Suppressor macrophage treated with lipopolysaccharide for 4 hours (primary cell): ENCODE measurements around the gene FAM131C.
"Not testable (repeated sequence)": the region's sequence is repeated elsewhere in the genome, so short reads cannot be mapped to it uniquely, and the experiment has no call there.

ENCODE experiments used
- DNase-seq: peaks from one replicate; pipeline ENCODE4 v3.0.0-alpha.2; 2020

Gene FAM131C

DNA sequence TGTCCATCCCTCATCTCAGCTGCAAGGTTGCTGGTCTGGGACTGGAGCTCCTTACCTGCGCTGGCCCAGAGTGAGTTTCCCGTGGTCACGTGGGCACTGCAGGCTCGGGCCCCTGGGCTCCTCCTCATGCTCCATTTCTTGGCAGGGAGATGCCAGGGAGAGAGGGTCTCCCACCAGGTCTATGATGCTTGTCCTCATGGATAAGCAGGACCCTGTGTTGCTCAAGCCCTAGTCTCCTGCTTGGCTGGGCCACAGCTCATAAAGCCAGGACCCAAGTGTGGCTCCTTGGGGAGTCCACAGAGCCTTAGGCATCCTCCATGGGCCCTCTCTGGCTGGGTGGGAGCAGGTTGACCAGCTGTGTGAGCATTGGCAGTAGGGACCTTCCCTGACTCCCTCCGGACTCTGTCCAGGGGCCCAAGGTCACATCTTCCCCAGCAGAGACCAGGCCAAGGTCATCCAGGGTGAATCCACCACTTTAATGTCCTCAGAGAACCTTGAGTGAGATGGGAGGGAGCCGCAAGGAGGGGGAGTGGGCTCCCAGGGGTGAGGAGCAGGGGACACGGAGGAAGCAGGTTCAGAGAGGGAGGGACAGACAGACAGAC, 16.0 kb downstream of the FAM131C start:
- DNase-seq, result not testable (repeated sequence)

DNA sequence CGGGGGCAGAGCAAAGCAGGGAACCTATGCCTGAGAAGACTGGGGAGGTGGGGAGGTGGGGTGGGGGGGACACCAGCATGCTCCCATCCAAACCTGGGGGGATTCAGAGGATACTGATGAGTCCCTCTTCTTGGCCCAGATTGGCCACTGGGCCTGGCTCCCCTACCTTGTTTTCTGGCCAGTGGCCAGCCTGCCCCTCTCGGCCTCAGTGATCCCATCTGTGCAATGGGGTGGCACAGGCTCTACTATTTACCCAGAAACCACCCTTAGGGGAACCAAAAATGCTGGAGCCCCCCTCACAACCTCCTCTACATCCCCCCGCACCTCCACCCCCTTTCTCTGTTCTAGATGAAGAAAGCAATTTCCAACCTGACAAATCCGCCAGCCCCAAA, 16.9 kb downstream of the FAM131C start:
- DNase-seq, result not testable (repeated sequence)

DNA sequence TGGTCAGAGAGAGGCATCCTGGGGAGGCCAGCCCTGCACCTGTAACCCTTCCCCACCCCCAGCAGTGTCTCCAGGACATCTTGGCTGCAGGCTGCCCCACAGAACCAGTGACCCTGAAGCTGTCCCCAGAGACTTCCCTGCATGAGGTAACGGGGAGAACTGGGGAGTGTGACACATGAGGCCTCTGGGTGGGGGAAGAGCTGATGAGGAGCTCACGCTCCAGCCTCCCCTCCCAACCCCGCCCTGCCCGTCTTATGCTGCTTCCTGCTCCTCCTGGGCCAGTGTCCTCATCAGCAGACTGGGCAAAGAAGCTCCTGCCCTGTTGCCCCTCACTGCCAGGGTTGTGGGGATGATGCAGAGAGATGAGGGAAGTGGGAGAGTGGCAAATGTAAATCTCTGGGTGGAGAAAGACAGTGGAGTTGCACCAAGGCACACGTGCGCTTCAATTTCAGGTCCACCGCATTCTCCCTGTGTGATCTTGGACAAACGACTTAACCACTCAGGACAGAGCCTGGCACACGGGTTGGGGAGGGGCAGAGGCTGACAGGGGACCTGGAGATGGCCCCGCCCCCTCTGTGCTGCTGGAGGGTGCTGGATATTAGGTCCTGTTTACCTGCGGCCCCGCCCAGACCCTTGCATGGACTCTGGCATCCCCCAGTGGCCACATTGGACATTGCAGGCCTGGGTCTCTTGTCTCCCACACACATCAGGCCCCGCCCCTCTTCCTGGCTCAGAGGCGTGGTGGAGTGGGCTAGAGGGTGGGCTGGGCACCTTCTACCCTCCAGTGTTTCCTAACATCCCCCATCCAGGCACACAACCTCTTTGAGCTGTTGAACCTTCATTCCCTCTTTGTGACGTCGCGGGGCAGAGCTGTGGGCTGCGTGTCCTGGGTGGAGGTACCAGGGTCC, 17.6 kb downstream of the FAM131C start:
- peak; percentile 79 for DNase-seq

DNA sequence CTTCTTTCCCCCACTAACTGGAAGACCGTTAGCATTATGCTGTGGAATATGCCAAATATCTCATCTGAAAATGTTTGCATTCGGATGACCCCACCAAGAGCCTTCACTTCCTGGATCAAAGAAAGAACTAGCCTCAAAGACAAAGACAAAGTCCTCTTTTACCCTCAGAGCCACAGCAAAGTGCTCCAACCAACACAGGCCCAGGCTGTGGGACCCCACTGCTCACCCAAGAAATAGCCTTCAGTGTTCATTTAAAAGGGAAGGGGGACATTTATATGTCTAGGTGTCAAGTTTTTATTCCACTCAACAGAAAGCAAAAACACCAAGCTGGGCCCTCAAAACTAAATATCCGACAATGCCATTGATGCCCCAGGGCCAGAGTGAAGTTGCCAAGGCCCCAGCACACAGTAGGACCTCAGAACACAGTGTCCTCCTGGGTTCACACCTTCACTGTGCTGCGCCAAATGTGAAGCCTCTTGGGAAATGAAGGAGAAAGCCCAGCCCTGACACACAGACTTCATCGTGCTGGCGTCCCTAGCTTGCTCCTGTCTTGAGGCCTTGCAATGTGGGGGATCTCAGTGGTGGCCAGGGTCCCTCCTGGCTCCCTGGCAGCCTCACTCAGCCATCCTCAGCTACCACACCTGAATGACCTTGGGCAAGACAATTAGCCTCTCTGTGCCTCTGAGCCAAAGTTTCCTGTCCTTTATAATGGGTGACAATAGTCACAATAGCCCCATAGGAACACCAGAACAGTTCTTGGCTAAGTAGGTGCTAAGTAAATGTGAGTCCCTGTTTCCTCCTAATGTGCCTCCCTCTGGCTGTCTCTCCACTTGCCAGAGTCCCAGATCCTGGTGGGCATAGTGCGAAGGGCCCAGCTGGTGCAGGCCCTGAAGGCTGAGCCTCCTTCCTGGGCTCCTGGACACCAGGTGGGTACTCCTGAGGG, 18.6 kb downstream of the FAM131C start:
- no peak for DNase-seq

DNA sequence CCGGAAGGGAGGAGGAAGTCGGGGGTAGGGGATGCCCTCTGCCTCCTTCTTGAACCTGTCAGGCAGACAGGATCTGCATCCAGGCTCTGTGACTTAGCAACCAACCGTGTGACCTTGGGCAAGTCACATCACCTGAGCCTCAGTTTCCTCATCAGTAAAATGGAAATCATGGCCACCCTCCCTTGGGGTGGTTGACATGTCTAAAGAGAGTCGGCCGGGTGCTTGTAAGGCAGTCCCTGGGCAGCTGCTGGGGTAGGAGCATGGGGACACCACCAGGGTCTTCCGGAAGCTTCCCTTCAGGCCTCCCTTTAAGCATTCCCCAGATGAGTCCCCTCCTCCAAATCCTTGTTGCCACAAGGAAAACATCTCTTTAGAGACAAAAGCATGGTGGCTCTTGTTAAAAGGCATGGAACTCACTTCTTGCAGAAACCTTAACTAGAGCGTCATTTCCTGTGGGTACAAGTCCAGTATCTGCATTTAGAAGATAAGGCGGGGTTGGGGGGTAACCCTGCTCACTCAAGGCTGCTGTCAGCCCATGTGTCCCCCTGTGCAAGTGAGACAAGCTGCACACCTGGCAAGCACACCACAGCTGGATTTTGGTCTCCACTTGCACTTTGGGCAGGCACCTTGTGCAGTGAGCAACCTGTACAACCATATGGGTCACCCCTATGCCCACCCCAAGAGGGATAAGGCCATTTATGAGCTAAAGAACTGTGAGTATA, 19.5 kb downstream of the FAM131C start:
- no peak for DNase-seq

DNA sequence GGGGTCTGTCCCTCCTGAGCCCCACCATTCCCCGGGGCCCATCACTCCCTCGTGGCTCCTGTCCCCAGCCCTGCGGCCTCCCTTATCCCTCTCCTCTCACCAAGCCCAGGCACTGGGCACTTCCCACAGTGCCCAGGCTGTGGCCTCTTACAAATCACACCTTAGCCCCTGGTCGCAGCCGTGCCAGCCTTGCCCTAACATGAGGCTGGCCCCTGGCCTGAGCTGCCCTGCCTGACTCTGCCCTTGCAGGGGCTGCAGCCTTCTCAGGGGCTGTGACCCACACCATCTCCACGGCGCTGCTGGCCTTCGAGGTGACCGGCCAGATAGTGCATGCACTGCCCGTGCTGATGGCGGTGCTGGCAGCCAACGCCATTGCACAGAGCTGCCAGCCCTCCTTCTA, 21.5 kb downstream of the FAM131C start:
- not testable (repeated sequence) for DNase-seq

DNA sequence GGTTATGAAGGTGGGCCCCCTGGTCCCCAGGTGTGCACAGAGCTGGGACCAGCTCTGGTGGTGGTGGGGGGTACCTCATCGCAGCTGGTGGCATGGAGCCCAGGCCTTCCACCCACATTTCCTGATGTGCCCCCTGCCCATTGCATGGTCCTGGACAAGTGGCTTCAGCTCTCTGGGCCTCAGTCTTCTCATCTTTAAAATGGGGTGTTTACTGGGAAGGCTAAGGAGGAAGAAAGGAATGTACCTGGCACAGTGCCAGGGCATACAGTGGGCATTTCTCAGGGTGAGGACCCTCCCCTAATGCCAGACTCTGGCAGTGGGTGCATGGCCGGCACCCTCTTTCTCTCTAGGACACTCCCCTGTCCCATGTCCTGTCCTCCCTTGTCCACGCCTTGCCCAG, 22.4 kb downstream of the FAM131C start:
- DNase-seq, result no peak

DNA sequence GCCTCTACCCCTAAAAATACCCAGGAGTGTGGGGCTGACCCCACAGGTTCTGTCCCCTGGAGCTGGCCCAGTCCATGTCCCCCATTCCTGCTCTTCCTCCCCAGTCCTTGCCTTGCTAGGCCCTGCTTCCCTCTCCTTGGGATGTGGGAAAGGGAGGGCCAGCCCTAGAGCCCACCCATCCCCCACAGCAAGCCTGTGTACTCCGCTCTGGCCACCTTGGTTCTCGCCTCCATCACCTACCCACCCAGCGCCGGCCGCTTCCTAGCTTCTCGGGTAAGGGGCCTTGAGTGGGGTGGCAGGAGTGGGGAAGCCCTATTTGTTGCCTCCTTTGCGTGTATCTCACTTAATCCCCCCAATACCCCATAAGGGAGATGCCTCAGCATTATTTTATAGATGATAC, 23.1 kb downstream of the FAM131C start:
- no peak for DNase-seq

DNA sequence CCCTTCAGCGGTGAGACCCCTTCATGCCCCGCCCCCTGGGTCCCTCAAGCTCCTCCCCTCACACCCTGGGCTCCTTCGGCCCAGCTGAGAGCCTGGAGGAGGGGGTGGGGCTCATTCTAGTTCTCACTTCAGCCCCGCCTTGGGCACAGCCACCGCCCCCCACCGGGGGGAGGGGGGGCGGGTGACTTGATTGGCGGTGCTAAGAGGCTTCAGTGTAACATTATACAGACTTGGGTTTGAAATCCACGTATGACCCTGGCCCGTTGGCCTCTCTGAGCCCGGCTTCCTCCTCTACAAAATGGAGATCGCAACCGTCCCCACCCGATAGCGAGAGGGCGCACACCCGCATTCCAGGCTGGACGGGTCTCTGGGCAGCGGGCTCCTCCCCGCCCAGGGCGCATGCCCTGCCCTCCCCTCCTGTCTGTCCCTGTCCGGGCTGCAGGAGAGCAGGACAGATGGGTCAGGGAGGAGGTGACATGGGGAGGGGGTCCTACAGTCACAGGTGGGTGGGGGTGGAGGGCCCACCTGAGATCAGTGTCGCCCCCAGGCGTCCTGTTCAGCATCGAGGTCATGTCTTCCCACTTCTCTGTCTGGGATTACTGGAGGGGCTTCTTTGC, 24.8 kb downstream of the FAM131C start:
- no peak for DNase-seq

DNA sequence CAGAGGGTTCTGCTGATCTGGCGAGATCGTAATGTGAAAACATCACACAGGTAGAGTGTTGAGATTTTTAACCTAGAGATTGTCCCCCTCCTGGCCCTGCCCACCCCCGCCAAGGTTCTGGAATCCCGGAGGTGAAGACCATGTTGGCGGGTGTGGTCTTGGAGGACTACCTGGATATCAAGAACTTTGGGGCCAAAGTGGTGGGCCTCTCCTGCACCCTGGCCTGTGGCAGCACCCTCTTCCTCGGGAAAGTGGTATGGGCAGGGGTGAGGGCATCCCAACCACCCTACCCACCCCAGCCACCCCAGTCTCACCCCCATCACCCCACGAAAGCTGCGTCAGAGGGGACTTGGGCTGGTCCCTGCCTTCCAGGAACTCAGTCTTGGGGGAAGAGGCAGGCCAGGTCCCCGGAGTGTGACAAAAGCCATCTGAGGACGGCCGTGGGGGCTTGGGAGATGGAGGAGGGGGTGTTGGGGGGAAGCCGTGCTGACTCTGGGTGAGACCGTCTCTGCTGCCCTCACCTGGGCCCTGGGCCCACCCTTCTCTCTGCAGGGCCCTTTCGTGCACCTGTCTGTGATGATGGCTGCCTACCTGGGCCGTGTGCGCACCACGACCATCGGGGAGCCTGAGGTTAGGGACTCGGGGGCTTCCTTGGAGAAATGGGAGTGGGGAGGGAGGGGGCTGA, 25.5 kb downstream of the FAM131C start:
- no peak for DNase-seq

DNA sequence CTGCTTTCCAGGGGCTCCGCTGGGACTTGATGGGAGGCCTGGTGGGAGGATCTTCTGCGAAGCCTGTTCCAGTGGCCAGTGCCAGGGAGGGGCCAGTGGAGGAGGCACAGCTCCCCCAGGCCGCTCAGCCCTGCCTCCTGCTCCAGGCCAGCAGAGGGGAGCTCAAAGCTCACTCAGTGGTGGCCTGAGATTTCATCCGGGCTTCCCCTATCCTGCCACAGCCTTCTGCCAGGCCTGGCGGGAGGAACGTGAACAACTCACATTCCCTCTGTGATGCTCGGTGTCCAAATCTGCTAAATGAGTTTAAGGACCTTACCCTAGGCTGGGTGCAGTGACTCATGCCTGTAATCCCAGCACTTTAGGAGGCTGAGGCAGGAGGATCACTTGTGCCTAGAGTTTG, 26.6 kb downstream of the FAM131C start:
- no peak for DNase-seq

DNA sequence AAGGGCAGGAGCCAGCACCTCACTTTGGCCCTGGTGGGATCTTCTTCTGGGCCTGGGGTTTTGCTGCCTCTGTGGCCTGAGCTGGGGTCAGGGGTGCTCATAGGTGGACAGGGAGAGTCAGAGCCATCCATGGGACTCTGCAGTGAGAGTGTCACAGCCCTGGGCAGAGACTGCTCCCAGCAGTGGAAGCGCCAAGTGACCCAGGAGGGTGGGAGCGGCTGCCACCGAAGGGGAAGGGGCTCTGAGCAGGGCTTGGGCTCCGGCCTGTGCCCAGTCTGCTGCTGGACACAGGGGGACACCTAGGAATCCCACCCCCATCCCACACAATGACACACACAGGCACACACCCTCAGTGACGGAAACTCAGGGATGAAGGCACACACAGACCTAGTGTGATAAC, 29.5 kb downstream of the FAM131C start:
- no peak for DNase-seq

DNA sequence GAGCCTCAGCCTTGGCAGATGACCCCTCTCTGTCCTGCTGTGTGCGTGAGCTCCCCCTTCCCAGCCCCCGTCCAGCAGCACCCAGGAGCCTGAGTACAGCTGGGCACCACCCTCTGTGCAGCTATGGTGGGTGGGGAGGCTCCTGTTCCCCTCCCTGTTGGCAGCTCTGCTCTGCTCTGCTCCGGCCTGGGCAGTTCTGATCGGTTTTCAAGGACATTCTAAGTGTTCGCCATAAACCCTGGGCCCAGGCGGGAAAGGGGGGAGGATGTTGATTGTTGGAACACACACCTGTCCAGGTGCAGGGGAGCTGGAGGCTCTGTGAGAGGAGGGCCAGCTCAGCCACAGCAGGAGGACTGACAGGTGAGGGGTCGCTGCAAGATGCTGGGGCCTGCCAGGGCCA, 29.9 kb downstream of the FAM131C start, which contains the start of gene CLCNKB:
CLCNKB (plus strand) TSS at position 262 of the 400 bp plus-strand sequence. CDS start 711 bp downstream, outside the sequence.
- DNase-seq, result no peak

DNA sequence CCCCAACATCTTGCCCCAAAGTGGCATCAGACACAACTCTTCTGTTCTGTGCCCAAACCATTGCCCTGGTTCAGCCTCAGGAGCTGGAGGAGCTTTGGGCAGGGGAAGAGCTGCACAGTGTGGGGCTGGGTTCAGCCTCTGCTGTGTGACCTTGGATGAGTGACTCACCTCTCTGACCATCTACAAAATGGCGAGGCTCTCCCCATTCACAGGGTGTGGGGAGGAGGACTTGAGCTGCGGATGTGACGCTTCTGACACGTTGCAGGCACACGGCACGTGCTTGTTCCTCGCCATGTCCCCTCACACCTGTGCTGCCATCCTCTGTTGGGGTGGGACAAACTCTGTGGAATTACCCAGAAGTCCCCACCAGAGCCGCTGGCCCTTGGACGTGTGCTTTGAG, 30.8 kb downstream of the FAM131C start:
- DNase-seq, result not testable (repeated sequence)

DNA sequence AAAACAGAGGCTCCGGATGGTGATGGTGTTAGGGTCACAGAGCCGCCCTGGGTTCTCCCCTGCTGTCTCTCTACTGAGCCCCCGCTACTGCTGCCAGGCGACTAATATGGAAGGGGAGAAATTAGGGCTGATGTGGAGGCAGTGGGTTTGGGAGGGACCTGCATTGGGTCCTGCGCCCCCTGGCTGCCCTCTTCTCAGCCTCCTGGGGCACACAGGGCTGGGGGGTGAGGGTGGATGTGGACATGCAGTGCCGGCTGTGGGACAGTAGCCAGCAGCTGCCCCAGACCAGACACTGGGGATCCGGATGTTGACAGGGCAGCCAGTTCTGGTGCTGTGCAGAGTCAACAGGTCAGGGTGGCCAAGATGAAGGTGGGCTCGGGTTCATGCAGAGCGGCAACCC, 31.4 kb downstream of the FAM131C start:
- DNase-seq, result no peak

DNA sequence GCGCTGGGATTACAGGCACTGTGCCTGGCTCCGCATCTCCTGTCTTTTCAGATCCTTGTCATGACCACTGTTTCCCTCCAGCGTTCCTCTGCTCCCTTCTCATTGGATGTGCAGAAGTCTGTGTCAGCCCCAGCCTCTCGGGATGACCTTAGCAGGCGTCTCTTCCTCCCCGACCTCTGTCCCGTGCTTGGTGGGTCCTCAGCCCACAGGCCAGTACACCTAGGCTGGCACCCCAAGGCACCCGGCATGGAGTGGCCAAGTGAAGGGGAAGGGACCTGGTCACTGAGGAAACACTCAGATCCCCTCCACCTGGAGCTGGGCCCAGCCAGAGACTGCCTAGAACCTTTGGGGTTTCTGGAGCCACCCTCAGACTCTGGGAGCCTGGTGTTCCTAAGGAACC, 32.3 kb downstream of the FAM131C start:
- no peak for DNase-seq

DNA sequence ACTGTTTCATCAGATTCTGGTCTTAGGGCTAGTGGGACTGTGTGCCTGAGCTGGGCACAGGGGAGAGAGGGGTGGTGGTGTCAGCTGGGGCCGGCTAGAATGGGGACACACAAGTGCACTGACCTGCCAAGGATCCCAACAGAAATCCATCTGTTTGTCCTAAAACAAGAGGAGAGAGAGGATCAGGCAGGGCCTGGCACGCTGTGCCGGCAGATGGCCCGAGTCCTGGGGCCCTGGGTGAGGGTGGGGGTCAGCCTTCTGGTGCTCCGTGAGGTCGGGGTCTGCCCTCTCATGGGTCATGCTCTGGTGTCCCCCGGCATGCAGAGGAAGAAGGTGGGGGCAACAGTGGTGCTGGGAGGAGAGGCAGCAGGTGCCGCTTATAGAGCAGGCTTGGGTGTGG, 33.6 kb downstream of the FAM131C start:
- not testable (repeated sequence) for DNase-seq

DNA sequence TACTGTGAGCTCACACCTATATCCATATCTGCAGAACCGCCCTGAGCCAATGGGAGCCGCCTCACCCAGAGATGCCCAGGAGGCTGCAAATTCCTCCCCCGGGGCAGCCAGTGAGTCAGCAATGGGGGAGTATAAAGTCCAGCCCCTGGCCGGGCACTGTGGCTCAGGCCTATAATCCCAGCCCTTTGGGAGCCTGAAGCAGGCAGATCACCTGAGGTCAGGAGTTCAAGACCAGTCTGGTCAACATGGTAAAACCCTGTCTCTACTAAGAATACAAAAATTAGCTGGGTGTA, 34.9 kb downstream of the FAM131C start:
- no peak for DNase-seq

DNA sequence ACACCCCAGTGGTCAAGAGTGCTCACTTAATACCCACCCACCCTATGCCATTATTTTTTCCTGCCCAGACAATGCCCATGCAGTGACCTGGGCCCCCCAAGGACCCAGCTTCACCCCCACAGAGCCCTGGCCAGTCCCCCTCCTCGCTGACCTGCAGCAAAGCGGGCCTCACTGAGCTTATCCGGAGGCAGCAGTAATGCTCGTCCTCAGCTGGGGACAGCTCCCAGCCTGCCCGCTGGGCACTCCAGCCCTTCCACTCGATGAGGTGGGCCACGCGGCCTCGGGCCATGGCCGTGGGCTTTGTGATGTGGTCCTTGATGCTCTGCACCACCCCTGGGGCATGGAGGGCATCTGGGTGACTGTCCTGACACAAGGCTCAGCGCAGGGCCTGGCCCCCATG, 37.0 kb downstream of the FAM131C start:
- not testable (repeated sequence) for DNase-seq

DNA sequence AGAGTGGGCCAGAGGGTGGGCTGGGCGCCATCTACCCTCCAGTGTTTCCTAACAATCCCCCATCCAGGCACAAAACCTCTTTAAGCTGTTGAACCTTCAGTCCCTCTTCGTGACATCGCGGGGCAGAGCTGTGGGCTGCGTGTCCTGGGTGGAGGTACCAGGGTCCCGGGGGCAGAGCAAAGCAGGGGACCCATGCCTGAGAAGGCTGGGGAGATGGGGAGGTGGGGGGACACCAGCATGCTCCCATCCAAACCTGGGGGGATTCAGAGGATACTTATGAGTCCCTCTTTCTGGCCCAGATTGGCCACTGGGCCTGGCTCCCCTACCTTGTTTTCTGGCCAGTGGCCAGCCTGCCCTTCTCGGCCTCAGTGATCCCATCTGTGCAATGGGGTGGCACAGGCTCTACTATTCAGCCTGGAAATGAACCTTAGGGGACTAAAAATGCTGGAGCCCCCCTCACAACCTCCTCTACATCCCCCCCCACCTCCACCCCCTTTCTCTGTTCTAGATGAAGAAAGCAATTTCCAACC, 40.3 kb downstream of the FAM131C start:
- DNase-seq, result not testable (repeated sequence)

DNA sequence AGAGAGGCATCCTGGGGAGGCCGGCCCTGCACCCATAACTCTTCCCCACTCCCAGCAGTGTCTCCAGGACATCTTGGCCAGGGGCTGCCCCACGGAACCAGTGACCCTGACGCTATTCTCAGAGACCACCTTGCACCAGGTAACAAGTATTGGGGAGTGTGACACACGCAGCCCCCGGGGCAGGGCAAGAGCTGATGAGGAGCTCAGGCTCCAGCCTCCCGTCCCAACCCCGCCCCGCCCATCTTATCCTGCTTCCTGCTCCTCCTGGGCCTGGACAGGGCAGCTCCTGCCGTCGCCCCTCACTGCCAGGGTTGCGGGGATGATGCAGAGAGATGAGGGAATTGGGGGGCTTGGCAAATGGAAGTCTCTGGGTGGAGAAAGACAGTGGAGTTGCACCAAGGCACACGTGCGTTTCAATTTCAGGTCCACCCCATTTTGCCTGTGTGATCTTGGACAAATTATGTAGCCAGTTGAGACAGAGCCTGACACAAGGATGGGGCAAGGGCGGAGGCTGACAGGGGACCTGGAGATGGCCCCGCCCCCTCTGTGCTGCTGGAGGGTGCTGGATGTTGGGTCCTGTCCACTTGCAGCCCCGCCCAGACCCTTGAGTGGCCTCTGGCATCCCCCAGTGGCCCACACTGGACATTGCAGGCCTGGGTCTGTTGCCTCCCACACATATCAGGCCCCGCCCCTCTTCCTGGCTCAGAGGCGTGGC, 40.9 kb downstream of the FAM131C start:
- peak; percentile 89 for DNase-seq
